ENCODE data around the gene DACT3. TPM values are rescaled to one million over a fixed set of nuclear protein-coding genes. Genes with fewer than 3 reads are reported as not detected.
A peak's percentile ranks its signal among the peaks of the same experiment; 100 is the strongest.

The DACT3 gene
- total RNA-seq, 1 donor from 2014 or later = 13.8 TPM

DNA sequence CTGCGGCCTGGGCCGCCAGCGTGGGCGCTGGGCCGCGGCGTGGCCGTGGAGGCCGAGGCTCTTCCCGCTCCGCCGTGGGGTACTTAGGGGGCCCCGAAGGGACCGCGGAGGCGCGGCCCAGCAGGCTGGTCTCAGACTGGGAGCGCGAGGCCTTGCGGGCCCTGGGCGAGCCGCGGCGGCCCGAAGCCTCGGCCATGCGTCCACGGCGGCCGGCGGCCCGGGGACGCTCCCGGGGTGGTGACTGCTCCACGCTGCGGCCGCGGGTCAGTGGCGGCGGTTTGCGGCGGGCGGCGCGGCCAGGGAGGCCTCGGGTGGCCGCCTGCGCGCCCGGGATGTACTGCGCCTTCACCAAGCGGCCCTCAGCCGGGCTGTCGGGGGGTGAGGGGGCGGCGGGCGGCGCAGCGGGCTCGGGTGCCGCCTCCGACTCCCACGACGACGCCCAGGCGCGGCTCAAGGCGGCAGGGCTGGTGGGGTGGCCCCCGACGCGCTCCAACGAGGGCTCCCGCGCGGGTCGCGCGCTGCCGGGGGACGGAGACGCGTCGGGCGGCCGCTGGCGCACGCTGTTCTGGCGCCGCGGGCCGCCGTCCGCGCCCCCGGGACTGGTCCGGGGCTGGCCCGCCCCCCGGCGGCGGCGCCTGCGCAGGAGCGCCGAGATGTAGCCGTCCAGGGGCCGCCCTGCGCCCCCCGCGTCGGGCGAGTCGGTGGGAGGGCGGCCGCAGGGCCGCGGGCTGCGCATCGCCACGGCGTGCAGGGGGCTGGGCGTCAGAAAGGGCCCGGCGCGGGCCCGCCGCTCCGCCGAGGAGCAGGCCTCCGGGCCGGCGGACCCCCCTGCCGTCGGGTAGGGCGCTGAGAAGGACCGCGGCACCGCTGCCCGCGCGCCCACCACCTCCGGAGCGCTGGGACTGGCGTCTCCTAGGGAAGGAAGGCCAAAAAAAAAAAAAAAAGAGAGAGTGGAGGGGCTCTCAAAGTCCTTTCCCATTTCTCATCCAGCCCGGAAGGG is 11.7 kb downstream of the DACT3 start:
- Histone ChIP-seq H3K27ac (no peak overlapping the region), H3K4me1 (no peaks in the 10 kb centered on the region), H3K9me3 (no peaks in the 10 kb centered on the region), H3K4me3 (no peak overlapping the region), H3K36me3 (no peaks in the 10 kb centered on the region), H3K27me3 (no peaks in the 10 kb centered on the region)
- no peak for DNase-seq (ENCODE audit: extremely low spot score in 2 of 2)
- TF ChIP-seq POLR2AphosphoS5 (IDR thresholded peaks at IDR 0.05; ENCODE audit: insufficient read depth in 1 of 2, low read depth in 1 of 2) (no peak), POLR2A (IDR thresholded peaks at IDR 0.05) (no peak)
- TF ChIP-seq, protein P1, sequence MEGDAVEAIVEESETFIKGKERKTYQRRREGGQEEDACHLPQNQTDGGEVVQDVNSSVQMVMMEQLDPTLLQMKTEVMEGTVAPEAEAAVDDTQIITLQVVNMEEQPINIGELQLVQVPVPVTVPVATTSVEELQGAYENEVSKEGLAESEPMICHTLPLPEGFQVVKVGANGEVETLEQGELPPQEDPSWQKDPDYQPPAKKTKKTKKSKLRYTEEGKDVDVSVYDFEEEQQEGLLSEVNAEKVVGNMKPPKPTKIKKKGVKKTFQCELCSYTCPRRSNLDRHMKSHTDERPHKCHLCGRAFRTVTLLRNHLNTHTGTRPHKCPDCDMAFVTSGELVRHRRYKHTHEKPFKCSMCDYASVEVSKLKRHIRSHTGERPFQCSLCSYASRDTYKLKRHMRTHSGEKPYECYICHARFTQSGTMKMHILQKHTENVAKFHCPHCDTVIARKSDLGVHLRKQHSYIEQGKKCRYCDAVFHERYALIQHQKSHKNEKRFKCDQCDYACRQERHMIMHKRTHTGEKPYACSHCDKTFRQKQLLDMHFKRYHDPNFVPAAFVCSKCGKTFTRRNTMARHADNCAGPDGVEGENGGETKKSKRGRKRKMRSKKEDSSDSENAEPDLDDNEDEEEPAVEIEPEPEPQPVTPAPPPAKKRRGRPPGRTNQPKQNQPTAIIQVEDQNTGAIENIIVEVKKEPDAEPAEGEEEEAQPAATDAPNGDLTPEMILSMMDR (IDR thresholded peaks at IDR 0.05) = no peak
- intact Hi-C loops (cut with DNase I) = no loop called here

DNA sequence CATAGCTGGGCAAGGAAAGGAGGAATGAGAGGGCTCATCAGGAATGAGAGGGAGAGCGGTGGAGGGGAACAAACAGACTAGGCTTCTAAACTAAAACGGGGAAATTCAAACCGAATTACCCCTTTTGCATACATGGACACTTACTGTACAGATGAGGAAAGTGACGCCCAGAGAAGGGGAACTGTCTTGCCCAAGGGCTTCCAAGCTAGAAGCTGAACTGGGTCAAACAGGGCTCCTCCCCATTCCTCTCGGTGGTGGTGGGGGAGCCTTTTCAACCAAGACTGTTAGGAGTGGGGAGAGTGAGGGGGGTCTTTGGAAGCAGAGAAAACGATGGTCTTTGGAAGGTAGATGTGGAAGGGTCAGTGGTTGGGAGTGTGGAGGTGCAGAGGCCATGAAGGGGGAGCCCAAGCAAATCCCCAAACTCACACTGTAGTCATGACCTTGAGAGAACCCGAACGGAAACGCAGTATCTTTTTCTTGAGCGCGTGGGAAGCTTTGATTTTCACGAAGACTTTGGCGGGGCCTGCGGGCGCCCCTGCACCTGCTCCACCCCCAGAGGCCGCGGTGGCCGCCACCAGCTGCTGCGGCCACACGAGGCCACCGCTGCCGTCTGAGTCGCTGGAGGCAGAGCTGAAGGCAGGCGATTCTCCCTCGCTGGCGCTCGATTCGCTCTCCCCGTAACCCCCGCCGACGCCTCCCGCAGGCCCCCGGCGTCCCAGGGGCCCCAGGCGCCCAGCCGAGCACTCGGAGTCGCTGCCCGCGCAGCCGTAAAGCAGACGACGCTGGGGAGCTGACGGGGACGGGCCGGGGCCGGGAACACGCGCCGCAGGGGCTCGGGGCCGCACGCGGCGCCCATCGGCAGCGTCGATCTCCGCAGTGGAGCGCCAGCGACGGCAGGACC is 12.7 kb downstream of the DACT3 start:
- Histone ChIP-seq H3K27me3 (no peaks in the 10 kb centered on the region), H3K36me3 (no peaks in the 10 kb centered on the region), H3K27ac (no peak overlapping the region), H3K4me1 (no peaks in the 10 kb centered on the region), H3K9me3 (no peaks in the 10 kb centered on the region), H3K4me3 (no peak overlapping the region)
- TF ChIP-seq, protein P1 (IDR thresholded peaks at IDR 0.05) = no peak
- intact Hi-C loops (cut with DNase I) = no loop called here
- DNase-seq (ENCODE audit: extremely low spot score in 2 of 2) = no peak

DNA sequence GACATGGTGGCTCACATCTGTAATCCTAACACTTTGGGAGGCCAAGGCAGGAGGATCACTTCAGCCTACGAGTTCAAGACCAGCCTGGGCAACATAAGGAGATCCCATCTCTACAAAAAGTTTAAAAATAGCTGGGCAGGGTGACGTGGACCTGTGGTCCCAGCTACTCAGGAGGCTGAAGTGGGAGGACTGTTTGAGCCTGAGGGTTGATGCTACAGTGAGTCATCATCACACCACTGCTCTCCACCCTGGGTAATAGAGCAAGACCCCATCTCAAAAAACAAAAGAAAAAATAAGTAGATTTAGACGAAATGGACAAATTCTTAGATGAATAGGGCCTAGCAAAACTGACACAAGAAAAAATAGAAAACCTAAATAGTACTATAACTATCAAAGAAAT is 14.6 kb downstream of the DACT3 start:
- TF ChIP-seq, protein P1 (IDR thresholded peaks at IDR 0.05) = no peak
- TF ChIP-seq POLR2AphosphoS5 (IDR thresholded peaks at IDR 0.05; ENCODE audit: insufficient read depth in 1 of 2, low read depth in 1 of 2) = no peak
- TF ChIP-seq POLR2A (IDR thresholded peaks at IDR 0.05) = no peak
- H3K4me1 ChIP-seq = no peaks in the 10 kb centered on the region
- no peak overlapping the region for H3K4me3 ChIP-seq
- no peak overlapping the region for H3K27ac ChIP-seq
- DNase-seq (ENCODE audit: extremely low spot score in 2 of 2) = no peak
- H3K27me3 ChIP-seq = no peaks in the 10 kb centered on the region
- intact Hi-C loops (cut with DNase I) = no loop called here
- H3K36me3 ChIP-seq = no peaks in the 10 kb centered on the region
- no peaks in the 10 kb centered on the region for H3K9me3 ChIP-seq

DNA sequence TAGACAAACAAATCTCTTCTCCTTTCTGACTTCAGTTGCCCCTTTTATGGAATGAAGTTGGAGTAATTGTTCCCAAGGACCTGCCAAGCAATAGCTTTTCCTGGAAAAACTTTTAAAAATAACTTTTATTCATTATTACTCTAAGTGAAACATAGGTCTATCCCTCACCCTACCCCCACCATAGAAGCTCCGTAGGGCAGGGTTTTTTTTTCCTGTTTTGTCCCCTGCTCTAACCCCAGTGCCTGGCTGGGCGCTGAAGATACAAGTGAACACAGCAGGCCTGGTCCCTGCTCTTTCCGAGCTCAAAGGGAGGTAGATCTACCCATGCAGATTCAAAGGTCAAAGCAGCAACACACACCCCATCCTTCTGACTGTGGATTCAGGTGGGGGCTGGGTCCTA is 16.3 kb downstream of the DACT3 start:
- no peak overlapping the region for H3K4me3 ChIP-seq
- no peaks in the 10 kb centered on the region for H3K27me3 ChIP-seq
- no peaks in the 10 kb centered on the region for H3K36me3 ChIP-seq
- intact Hi-C loops (cut with DNase I) = no loop called here
- no peak for DNase-seq (ENCODE audit: extremely low spot score in 2 of 2)
- H3K27ac ChIP-seq = no peak overlapping the region
- peaks cover 4% of the 10 kb centered on the region for H3K4me1 ChIP-seq
- H3K9me3 ChIP-seq = no peaks in the 10 kb centered on the region
- TF ChIP-seq POLR2AphosphoS5 (IDR thresholded peaks at IDR 0.05; ENCODE audit: insufficient read depth in 1 of 2, low read depth in 1 of 2) = peak in 1 of 2 donors; percentile 47
- no peak for TF ChIP-seq POLR2A (IDR thresholded peaks at IDR 0.05)
- TF ChIP-seq, protein P1 (IDR thresholded peaks at IDR 0.05) = no peak
